ENCODE results near the gene OR52R1.

DNA sequence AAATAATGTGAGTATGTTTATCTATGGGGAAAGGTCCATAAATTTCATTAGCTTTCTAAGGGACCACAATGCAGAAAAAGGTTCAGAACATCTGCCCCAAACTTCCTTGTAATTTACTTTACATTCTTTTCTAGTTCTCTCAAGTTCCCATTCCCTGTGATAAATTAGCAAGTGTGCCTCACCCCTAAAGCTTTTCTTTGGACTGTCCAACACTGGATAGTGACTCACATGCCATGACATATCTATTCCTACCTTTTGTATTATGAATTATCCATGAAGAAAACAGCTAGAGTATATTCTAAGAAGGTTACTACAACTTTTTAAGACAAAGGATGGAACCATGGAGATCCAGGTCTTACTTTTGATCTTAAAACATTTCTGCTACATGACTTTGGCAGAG, 36.1 kb downstream of the OR52R1 start:
- TF ChIP-seq, protein P1, sequence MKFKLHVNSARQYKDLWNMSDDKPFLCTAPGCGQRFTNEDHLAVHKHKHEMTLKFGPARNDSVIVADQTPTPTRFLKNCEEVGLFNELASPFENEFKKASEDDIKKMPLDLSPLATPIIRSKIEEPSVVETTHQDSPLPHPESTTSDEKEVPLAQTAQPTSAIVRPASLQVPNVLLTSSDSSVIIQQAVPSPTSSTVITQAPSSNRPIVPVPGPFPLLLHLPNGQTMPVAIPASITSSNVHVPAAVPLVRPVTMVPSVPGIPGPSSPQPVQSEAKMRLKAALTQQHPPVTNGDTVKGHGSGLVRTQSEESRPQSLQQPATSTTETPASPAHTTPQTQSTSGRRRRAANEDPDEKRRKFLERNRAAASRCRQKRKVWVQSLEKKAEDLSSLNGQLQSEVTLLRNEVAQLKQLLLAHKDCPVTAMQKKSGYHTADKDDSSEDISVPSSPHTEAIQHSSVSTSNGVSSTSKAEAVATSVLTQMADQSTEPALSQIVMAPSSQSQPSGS (IDR thresholded peaks at IDR 0.05; ENCODE audit: low read length), result no peak
- no peak for TF ChIP-seq BACH1 (IDR thresholded peaks at IDR 0.05; ENCODE audit: borderline replicate concordance)
